ENCODE results near the gene RPL35A.

Gene RPL35A

GRCh38 chr3:197952440-197952839 is 2.5 kb downstream of the RPL35A start:
- no peak for TF ChIP-seq CTCF (IDR thresholded peaks at IDR 0.05; ENCODE audit: control extremely low read depth, extremely low read depth, low read depth, missing control alignments)
- POLR2A ChIA-PET: interaction anchor here (0.7 kb wide), 1 partner anchor 35 kb away, joined by 7 read pairs; no protein-coding TSS in a partner anchor
- no peak for DNase-seq (ENCODE audit: extremely low spot score)
- CTCF ChIA-PET: interaction anchor here (1.7 kb wide), 1 partner anchor 47 kb away, joined by 5 read pairs; no protein-coding TSS in a partner anchor

DNA sequence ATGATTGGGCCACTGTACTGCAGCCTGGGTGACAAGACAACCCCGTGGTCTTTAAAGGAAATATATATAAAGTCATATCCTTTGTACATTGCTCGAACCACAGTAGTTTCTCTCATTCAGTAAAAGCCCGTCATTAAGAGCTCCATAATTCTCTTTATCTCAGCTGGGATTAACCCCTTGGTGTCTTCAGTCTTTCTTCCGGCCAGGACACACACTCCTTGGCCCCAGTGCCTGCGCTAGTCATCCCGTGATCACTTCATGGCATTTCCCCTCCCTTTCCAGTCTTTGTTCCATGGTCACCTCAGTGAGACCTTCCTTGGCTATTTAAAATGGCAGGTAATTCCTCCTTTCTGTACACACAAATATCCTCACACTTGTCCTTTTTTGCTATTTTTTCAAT is 3.3 kb downstream of the RPL35A start:
- ChIA-PET CTCF (no interaction called here), POLR2A (no interaction called here)
- no peak for TF ChIP-seq CTCF (IDR thresholded peaks at IDR 0.05; ENCODE audit: control extremely low read depth, extremely low read depth, low read depth, missing control alignments)
- no peak for DNase-seq (ENCODE audit: extremely low spot score)

GRCh38 chr3:197953881-197954280 is 3.9 kb downstream of the RPL35A start:
- no peak for TF ChIP-seq CTCF (IDR thresholded peaks at IDR 0.05; ENCODE audit: control extremely low read depth, extremely low read depth, low read depth, missing control alignments)
- DNase-seq (ENCODE audit: extremely low spot score): no peak
- ChIA-PET CTCF (no interaction called here), POLR2A (no interaction called here)

DNA sequence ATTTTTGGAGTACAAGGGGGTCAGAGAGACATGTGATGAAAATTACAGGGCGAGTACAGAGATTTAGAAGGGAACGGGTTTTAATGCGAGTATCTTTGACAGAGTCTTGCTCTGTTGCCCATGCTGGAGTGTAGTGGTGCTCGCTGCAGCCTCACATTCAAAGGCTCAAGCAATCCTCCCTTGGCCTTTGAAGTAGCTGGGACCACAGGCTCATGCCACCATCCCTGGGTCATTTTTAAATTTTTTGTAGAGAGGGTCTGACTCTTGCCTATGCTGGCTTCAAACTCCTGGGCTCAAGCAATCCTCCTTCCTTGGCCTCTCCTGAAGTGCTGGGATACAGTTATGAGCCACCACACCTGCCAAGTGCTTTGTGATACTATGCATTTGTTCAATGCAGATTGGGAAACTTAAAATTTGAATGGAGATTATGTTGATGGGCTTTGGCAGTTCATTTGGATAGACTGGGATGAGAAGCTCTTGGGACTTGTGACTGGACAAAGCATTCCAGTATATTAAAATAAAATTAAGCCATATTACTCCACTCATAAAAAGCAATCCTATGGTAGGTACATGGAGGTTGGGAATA is 6.0 kb downstream of the RPL35A start:
- no peak for TF ChIP-seq CTCF (IDR thresholded peaks at IDR 0.05; ENCODE audit: control extremely low read depth, extremely low read depth, low read depth, missing control alignments)
- CTCF ChIA-PET: no interaction called here
- POLR2A ChIA-PET: interaction anchor here (0.7 kb wide), 2 partner anchors 20 to 44 kb away, joined by 5 read pairs; no protein-coding TSS in a partner anchor
- DNase-seq (ENCODE audit: extremely low spot score): no peak

DNA sequence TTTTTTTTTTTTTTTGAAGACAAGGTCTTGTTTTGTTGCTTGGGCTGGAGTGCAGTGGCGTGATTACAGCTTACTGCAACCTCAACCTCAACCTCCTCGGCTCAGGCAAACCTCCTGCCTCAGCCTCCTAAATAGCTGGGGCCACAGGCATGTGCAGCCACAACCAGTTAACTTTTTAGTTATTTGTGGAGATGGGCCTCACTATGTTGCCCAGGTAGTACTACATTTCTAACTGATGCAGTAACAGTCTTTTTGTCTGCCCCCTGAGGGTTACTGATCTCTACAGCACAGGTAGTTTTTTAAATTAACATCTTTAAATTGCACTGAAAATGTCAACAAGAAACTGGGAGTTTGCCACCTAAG is 6.6 kb downstream of the RPL35A start:
- no peak for DNase-seq (ENCODE audit: extremely low spot score)
- no peak for TF ChIP-seq CTCF (IDR thresholded peaks at IDR 0.05; ENCODE audit: control extremely low read depth, extremely low read depth, low read depth, missing control alignments)
- CTCF ChIA-PET: no interaction called here
- POLR2A ChIA-PET: interaction anchor here (0.6 to 0.7 kb wide), 3 partner anchors 20 to 50 kb away, joined by 3 to 5 read pairs (median 5); no protein-coding TSS in a partner anchor

DNA sequence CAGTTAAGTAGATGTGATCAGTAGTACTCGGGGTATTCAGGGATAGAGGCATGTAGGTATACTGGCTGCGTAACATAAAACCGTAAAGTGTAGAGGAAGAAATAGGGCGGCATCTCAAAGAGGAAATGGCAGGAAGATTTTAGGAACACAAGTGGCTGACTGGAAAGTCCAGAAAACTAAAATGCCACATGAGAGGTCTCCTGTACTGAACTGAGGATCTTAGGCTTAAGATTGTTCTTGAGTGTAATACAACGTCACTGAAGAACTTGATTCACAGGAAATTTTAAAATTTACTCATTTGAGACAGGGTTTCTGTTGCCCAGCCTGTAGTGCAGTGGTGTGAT is 7.8 kb downstream of the RPL35A start:
- ChIA-PET POLR2A (interaction anchor here (1.0 kb wide), 1 partner anchor 8 kb away, joined by 4 read pairs; the partner anchor contains the start of gene RPL35A), CTCF (interaction anchor here (1.7 kb wide), 1 partner anchor 16 kb away, joined by 5 read pairs; no protein-coding TSS in a partner anchor)
- DNase-seq (ENCODE audit: extremely low spot score): no peak

More for the DNA sequence above, 7.8 kb downstream of the RPL35A start:
- no peak for TF ChIP-seq CTCF (IDR thresholded peaks at IDR 0.05; ENCODE audit: control extremely low read depth, extremely low read depth, low read depth, missing control alignments)
